C4-2B (cell line): ENCODE measurements around the gene TPK1.

Source experiments
- ZFX ChIP-seq: fragments of 450-650 bp; IDR thresholded peaks from 2 replicates; pipeline ENCODE4 v1.6.1; 2017
- TF ChIP-seq, protein P1 (sequence below): fragments of 450-650 bp; conservative IDR thresholded peaks from 2 replicates; pipeline ENCODE4 v1.5.1; 2017; ENCODE audit warnings: mild to moderate bottlenecking

DNA sequence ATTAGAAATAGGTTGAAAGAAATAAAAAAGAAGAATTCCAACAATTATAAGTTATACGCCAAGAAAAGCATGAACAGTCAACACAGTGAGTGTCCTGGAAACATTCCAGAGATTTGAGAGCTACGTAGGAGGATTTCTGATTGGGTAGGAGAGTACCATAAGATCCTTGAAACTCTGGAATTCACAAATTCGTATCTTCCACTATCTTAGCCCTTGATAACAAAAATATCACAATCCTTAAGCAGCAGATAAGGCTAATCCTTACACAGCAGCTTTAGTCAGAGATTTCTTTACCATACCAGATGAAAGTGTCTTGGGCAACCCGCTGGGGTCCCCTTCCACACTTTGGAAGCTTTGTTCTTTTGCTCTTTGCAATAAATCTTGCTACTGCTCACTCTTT is 8.2 kb downstream of the TPK1 start:
- TF ChIP-seq, protein P1, sequence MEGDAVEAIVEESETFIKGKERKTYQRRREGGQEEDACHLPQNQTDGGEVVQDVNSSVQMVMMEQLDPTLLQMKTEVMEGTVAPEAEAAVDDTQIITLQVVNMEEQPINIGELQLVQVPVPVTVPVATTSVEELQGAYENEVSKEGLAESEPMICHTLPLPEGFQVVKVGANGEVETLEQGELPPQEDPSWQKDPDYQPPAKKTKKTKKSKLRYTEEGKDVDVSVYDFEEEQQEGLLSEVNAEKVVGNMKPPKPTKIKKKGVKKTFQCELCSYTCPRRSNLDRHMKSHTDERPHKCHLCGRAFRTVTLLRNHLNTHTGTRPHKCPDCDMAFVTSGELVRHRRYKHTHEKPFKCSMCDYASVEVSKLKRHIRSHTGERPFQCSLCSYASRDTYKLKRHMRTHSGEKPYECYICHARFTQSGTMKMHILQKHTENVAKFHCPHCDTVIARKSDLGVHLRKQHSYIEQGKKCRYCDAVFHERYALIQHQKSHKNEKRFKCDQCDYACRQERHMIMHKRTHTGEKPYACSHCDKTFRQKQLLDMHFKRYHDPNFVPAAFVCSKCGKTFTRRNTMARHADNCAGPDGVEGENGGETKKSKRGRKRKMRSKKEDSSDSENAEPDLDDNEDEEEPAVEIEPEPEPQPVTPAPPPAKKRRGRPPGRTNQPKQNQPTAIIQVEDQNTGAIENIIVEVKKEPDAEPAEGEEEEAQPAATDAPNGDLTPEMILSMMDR, result no peak
- TF ChIP-seq ZFX, result no peak
